ENCODE results near the gene GLOD4.
"Not testable (repeated sequence)": the region's sequence is repeated elsewhere in the genome, so short reads cannot be mapped to it uniquely, and the experiment has no call there.

The GLOD4 gene

DNA sequence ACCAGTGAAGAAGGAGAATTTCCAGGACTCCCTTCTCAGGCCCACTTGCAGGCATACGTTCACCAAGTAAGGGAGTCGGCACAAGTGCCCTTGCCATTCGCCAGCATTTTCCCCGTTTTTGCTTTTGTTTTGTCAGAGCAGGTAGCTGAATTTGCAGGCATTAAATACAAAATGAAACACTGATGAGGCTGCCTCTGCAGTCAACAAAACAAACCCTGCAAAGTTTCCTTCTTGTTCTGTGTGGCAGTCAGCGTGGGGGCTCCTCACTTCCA lies 7.8 kb downstream of the GLOD4 start:
- DNase-seq (ENCODE audit: low read depth), result no peak

DNA sequence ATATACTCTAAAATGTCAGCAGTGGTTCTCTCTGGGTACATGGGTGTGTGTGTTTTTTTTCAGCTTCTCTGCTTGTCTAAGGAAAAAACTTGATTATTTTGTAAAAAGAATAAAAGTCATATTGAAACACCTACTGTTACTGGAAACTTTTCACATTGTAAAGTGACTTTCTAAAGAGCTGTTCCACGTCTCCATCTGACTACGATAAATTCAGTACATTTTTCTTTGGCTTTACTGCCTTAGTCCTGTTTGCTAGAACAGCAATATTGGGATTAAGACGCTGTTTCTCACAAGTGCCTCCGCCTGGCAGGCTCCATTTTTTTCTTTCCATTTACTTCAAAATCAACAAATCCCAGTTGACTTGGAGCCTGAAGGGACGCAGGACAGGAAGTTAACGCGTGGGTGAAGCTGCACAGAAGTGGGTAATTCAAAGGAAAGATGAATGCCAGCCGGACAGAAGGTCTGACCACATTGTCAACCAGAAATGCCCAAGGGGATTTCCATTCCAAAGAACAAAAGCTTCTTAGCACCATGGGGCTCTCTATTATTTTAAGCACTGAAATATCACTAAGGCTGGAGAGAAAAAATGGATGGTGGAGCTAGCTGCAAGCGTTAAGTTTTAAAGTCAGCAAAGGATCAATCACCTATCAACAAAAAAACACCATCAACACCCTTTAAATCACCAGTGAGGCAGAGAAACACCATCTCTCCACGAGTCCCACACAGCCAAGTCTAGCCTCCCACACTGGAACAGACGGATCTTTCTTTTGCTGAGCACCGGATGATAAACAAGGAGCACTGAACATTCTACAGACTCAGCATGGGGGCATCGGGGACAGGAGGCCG lies 8.4 kb downstream of the GLOD4 start:
- no peak for DNase-seq (ENCODE audit: low read depth)

DNA sequence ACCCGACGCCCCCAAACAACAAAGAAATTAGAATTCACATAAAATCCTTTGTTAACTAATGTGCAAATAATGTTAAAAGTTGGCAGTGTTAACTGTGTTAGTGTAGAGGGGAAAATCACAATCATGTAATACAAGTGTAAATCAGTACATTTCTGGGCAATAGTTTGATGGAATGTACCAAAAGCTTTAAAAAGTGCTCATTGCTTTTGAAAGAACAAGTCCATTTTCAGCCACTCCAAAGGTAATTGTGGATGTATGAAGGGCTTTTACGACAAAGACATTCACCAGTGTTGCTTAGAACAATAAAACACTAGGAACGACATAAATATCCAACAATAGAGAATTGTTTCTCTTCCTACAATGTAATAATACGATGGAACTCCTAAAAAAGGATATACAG lies 9.1 kb downstream of the GLOD4 start:
- DNase-seq (ENCODE audit: low read depth), result no peak

DNA sequence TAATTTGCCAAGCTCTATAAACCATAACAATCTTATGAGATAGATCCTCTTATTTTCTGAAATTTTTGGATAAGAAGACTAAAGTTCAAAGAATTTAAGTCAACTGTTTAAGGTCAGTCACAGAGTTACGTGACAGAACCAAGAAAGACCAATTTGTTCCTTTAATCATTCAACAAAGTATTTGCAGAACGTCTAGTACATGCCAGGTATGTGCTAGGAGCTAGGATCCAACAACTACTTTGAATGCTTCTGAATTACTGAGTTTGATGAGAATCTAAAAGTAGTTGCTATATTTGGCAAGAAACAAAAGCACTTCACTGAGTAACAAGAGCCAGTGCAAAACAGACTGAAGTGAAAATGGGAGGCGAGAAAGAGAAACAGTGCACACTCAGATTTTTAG lies 15.0 kb downstream of the GLOD4 start:
- DNase-seq (ENCODE audit: low read depth), result no peak

- DNase-seq (ENCODE audit: low read depth), result no peak
Observed at GRCh38 chr17:760371-760770, 21.7 kb downstream of the GLOD4 start.

- no peak for DNase-seq (ENCODE audit: low read depth)
Observed at GRCh38 chr17:759964-760363, 22.1 kb downstream of the GLOD4 start.

DNA sequence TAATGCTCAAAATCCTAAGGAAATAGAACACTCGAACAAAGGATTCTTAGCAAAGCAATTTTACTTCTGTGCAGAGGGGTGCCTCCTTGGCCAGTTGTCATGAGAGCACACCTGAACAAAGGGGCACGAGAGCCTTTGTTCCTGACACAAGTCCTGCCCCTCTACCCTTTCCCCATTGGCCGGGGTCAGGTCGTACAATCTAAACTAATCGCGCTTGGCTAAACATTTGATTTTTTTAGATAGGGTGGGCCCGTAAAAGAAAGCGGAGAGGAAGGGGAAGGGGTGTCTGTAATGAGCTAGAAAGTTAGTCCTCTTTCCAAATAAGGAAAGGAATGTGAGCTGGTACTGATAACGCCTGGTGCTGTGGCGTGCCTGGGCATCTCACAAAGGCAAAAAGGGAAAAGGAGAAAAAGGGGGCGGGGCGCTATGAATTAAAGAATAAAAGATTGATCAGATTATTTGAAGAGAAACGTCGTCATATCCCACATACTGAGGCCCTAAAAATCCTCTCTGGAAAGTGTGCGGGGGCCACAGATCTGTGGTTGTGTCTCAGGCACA lies 26.0 kb downstream of the GLOD4 start:
- not testable (repeated sequence) for DNase-seq (ENCODE audit: low read depth)

- DNase-seq (ENCODE audit: low read depth), result not testable (repeated sequence)
Observed at GRCh38 chr17:755319-755961, 26.6 kb downstream of the GLOD4 start.

DNA sequence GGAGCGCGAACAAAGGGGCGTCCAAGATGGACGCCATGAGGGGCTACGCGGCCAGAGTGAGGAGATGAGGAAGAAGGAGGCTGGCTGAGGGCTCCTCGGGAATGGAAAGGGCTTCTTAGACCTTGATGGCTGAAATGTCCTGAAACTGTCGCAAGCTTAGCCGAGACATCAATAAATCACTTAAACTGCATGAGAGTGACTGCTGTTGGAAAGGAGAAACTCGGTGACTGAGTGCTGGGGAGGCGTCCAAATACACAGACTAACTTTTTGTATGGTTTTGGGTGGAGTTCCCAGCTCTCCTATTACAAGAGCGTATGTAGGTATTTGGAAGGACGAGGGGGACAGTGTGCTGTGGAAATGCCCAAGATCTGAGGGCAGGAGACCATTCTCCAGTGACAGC lies 28.7 kb downstream of the GLOD4 start:
- no peak for DNase-seq (ENCODE audit: low read depth)

GRCh38 chr17:752620-753219 lies 29.4 kb downstream of the GLOD4 start:
- DNase-seq (ENCODE audit: low read depth), result no peak

- no peak for DNase-seq (ENCODE audit: low read depth)
Observed at GRCh38 chr17:752002-752619, 30.0 kb downstream of the GLOD4 start, which contains the start of gene GEMIN4. Gene GEMIN4 (minus strand): TSS chr17:752264. CDS start chr17:752142, 122 bp downstream.

- DNase-seq (ENCODE audit: low read depth), result no peak
Observed at GRCh38 chr17:751269-752001, 30.6 kb downstream of the GLOD4 start.

DNA sequence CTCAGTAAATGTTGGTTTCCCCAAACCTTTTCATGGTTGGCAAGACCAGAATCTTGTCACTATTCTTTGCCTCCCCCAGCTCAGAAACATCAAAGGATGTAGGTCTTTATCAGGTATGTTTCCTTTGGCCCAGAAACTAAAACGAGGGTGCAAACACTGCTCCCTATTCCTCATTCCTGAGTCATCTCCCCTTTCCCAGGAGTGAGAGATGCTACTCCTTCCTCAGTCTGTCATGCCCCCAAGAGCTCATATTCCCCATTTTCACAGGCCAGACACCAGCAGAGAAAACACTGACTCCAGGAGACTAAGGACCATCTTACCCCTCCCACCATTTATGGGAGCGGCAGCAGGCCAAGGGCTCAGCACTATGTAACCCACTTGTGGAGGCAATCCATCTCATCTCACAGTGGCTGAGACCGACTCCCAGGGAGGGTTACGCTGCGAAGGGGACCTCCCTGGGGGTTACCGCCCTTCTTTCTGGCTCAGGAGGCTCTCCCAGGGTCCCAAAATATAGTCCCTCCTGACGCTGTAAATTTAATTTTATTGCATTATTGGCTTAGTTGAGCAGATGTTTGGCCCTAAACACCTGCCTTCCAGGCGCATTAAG lies 31.5 kb downstream of the GLOD4 start:
- no peak for DNase-seq (ENCODE audit: low read depth)

GRCh38 chr17:749359-749758 lies 32.7 kb downstream of the GLOD4 start:
- DNase-seq (ENCODE audit: low read depth), result not testable (repeated sequence)

- DNase-seq (ENCODE audit: low read depth), result not testable (repeated sequence)
Observed at GRCh38 chr17:748604-749003, 33.5 kb downstream of the GLOD4 start.

GRCh38 chr17:746783-747629 lies 35.1 kb downstream of the GLOD4 start:
- no peak for DNase-seq (ENCODE audit: low read depth)

- DNase-seq (ENCODE audit: low read depth), result no peak
Observed at GRCh38 chr17:746181-746580, 35.9 kb downstream of the GLOD4 start.

- DNase-seq (ENCODE audit: low read depth), result no peak
Observed at GRCh38 chr17:745406-745805, 36.7 kb downstream of the GLOD4 start.

DNA sequence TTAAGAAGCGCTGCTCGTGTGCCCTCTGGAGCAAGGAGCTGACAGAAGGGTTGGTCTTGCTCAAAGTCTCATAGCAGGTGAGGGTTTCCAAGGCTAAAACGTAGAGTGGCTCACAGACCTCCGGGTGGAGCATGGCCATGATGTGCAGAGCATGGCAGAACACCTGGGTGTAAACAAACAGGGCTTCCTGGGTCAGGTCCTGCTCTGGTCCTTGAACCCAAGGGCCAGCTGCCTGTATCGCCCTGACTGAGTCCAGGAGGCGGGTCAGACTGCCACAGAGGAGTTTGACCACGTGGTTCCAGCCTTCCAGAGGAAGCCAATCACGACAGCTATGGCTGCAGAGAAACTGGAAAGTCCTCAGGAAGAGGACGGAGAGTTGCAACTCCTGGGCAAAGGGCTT lies 37.1 kb downstream of the GLOD4 start:
- DNase-seq (ENCODE audit: low read depth), result no peak

- DNase-seq (ENCODE audit: low read depth), result no peak
Observed at GRCh38 chr17:743139-743538, 38.9 kb downstream of the GLOD4 start.
